GM12878 (cell line): Measurements from ENCODE around the gene THRA. TPM values are rescaled to one million over a fixed set of nuclear protein-coding genes. Genes with fewer than 3 reads are reported as not detected.

Source experiments
- ATAC-seq: fragments of 200-7000 bp; cut with Tn5 transposase; 3 replicates; pipeline ENCODE4 v1.9.1; 2020; ENCODE audit warnings: mild to moderate bottlenecking, moderate library complexity
- BruUV-seq: library from RNA; stranded (reverse); fragments of 400-500 nt; replicated peaks from 2 replicates; lab custom pipeline; 2021; lab: Mats Ljungman, UMichigan
- CTCF ChIA-PET: fragments of 300-600 bp; sonication (Branson Sonifier 250); formaldehyde crosslinking; extraction: SDS; loops from one replicate; lab custom pipeline; 2021; ENCODE audit warnings: inconsistent platforms; lab: Yijun Ruan, JAX
- POLR2A ChIA-PET: fragments of 350-600 bp; formaldehyde crosslinking; extraction: SDS; loops from one replicate; lab custom pipeline; 2021; ENCODE audit warnings: inconsistent platforms; lab: Charles Lee
- RAD21 ChIA-PET: fragments of 300-600 bp; sonication (Branson Sonifier 250); formaldehyde crosslinking; loops from one replicate; lab custom pipeline; 2023; ENCODE audit warnings: antibody characterized with exemption; ENCODE audit not compliant: unreplicated experiment; lab: Charles Lee
- SMC1A ChIA-PET: fragments of 300-600 bp; sonication (Branson Sonifier 250); formaldehyde crosslinking; loops from one replicate; lab custom pipeline; 2023; ENCODE audit not compliant: unreplicated experiment, uncharacterized antibody; lab: Charles Lee
- DNase-seq: peaks from one replicate; pipeline ENCODE4 v3.0.0-alpha.2; 2011; ENCODE audit warnings: low read depth, low spot score
- FAIRE-seq: peaks from 3 replicates; lab custom pipeline; 2011; peaks lifted over from hg19 to GRCh38; lab: Jason Lieb, UNC
- H2AFZ ChIP-seq: 2 replicates; pipeline ENCODE4 v1.6.0; 2011; ENCODE audit warnings: low read depth, low read length, control low read depth; ENCODE audit not compliant: control insufficient read depth
- H3K27ac ChIP-seq: 2 replicates; pipeline ENCODE4 v1.5.1; 2011; ENCODE audit warnings: control low read depth; ENCODE audit not compliant: control insufficient read depth, insufficient read depth
- H3K27me3 ChIP-seq, 2 experiments: replicated peaks in 1 of 2; 2 replicates each; pipeline versions ENCODE4 v1.6.0 to v1.6.1; 2011; ENCODE audit warnings: low read length in 1 of 2; ENCODE audit not compliant: control insufficient read depth in 2 of 2, insufficient read depth in 2 of 2
- H3K36me3 ChIP-seq, 2 experiments: 2 replicates each; pipeline ENCODE4 v1.5.1; 2011; ENCODE audit warnings: low read length in 1 of 2; ENCODE audit not compliant: control insufficient read depth in 2 of 2, insufficient read depth in 2 of 2
- H3K4me1 ChIP-seq: 2 replicates; pipeline ENCODE4 v1.6.1; 2011; ENCODE audit warnings: mild to moderate bottlenecking, low read length, moderate library complexity, mixed read lengths; ENCODE audit not compliant: control insufficient read depth, insufficient read depth
- H3K4me2 ChIP-seq: 2 replicates; pipeline ENCODE4 v1.6.0; 2011; ENCODE audit warnings: control low read depth; ENCODE audit not compliant: control insufficient read depth, insufficient read depth
- H3K4me3 ChIP-seq: fragments of 200-600 bp; sonication (generic); 2 replicates; pipeline ENCODE4 v1.5.1; 2016
- H3K79me2 ChIP-seq: 2 replicates; pipeline ENCODE4 v1.6.0; 2011; ENCODE audit warnings: low read length; ENCODE audit not compliant: control insufficient read depth, insufficient read depth
- H3K9ac ChIP-seq: 2 replicates; pipeline ENCODE4 v1.8.0; 2011; ENCODE audit warnings: low read length, control low read depth, mixed read lengths; ENCODE audit not compliant: control insufficient read depth, insufficient read depth
- H3K9me3 ChIP-seq: replicated peaks from 3 replicates; pipeline ENCODE4 v1.5.1; 2011; ENCODE audit warnings: mild to moderate bottlenecking, low read length; ENCODE audit not compliant: control insufficient read depth, insufficient read depth
- H4K20me1 ChIP-seq: 2 replicates; pipeline ENCODE4 v1.6.0; 2011; ENCODE audit not compliant: control insufficient read depth, insufficient read depth
- ASH2L ChIP-seq: fragments of 300-600, 200-600 bp; sonication (generic); IDR thresholded peaks from 2 replicates; pipeline ENCODE4 v1.6.1; 2017; ENCODE audit warnings: low read depth, mild to moderate bottlenecking, borderline replicate concordance
- ETV6 ChIP-seq, 2 experiments: fragments of 450-650 bp in 1 of 2; IDR thresholded peaks in 1 of 2; conservative IDR thresholded peaks in 1 of 2; 2 replicates each; pipeline ENCODE4 v1.6.1; 2014; ENCODE audit warnings: antibody characterized with exemption in 1 of 2, borderline replicate concordance in 1 of 2, low read depth in 1 of 2, mild to moderate bottlenecking in 1 of 2, moderate library complexity in 1 of 2
- FOS ChIP-seq: IDR thresholded peaks from 3 replicates; pipeline ENCODE4 v1.6.1; 2011; ENCODE audit warnings: borderline replicate concordance; ENCODE audit not compliant: insufficient read length; ENCODE audit errors: extremely low read depth
- MTA2 ChIP-seq: fragments of 450-650 bp; IDR thresholded peaks from 2 replicates; pipeline ENCODE4 v1.6.1; 2016; ENCODE audit warnings: low read depth, mild to moderate bottlenecking, moderate library complexity
- MTA3 ChIP-seq: IDR thresholded peaks from 2 replicates; pipeline ENCODE4 v1.6.1; 2012; ENCODE audit warnings: low read length, inconsistent platforms, borderline replicate concordance
- MXI1 ChIP-seq: fragments of 150-350 bp; IDR thresholded peaks from 2 replicates; pipeline ENCODE4 v1.6.1; 2011; ENCODE audit warnings: low read depth, mild to moderate bottlenecking, inconsistent platforms, low read length, improper control_type of control experiment
- RUNX3 ChIP-seq: IDR thresholded peaks from 2 replicates; pipeline ENCODE4 v1.6.1; 2012; ENCODE audit warnings: low read length, inconsistent platforms
- SREBF1 ChIP-seq: IDR thresholded peaks from 2 replicates; pipeline ENCODE4 v1.6.1; 2012; ENCODE audit warnings: mild to moderate bottlenecking, low read length
- SUZ12 ChIP-seq: fragments of 200-600 bp; sonication (generic); IDR thresholded peaks from one replicate; pipeline ENCODE4 v1.6.1; 2018; ENCODE audit warnings: antibody characterized with exemption, mild to moderate bottlenecking; ENCODE audit not compliant: unreplicated experiment
- ZNF384 ChIP-seq: IDR thresholded peaks from 2 replicates; pipeline ENCODE4 v1.6.1; 2012; ENCODE audit warnings: low read depth, mild to moderate bottlenecking, low read length, improper control_type of control experiment, borderline replicate concordance
- whole genome bisulfite sequencing: methylation state at CpG from one replicate; pipeline ENCODE4 v1.1.6; 2016; ENCODE audit warnings: low lambda C conversion rate; ENCODE audit not compliant: insufficient replicate concordance, insufficient coverage; ENCODE audit errors: missing lambda C conversion rate; 5-methylcytosine and 5-hydroxymethylcytosine counted together
- in situ Hi-C: fragments of 300-500 bp; cut with MboI; formaldehyde crosslinking; loops from 9 replicates; pipeline ENCODE4 v1.14.3; 2018; ENCODE audit warnings: mixed read lengths
- intact Hi-C: fragments of 100-400 bp; cut with micrococcal nuclease; formaldehyde crosslinking; loops from one replicate; pipeline ENCODE4 v1.14.2; 2022; ENCODE audit not compliant: unreplicated experiment
- polyA plus RNA-seq, 11 experiments: library from polyadenylated mRNA; depleted of rRNA in 4 of 11; unstranded in 6 of 11; stranded (reverse) in 5 of 11; fragments of >200 nt; fragmentation: Nextera tagmentation in 4 of 11; fragmentation: Illumina TruSeq in 1 of 11; extraction: Ambion mirVana in 4 of 11; extraction: Trizol in 1 of 11; gene quantifications; 1 replicate in 1 of 11; 2 replicates in 10 of 11; pipeline versions ENCODE4 v1.2.1 to v1.2.3, GENCODE V29; 2011 to 2016; ENCODE audit warnings: inconsistent platforms in 2 of 11, missing spikeins in 2 of 11, low read depth in 1 of 11
- total RNA-seq, 4 experiments: library from RNA; depleted of rRNA in 3 of 4; stranded (reverse); fragments of >200 nt in 3 of 4; fragmentation: Illumina TruSeq in 1 of 4; extraction: Trizol in 1 of 4; gene quantifications; 2 replicates each; pipeline versions ENCODE4 v1.2.1 to v1.2.3, GENCODE V29; 2013 to 2021

Gene THRA
- total and polyA plus RNA-seq, 10 of the 15 experiments (the other 5 are each of a cell fraction or from before 2014, with no cell fraction given), result 0.03 to 2.0 (median 0.64) TPM

DNA sequence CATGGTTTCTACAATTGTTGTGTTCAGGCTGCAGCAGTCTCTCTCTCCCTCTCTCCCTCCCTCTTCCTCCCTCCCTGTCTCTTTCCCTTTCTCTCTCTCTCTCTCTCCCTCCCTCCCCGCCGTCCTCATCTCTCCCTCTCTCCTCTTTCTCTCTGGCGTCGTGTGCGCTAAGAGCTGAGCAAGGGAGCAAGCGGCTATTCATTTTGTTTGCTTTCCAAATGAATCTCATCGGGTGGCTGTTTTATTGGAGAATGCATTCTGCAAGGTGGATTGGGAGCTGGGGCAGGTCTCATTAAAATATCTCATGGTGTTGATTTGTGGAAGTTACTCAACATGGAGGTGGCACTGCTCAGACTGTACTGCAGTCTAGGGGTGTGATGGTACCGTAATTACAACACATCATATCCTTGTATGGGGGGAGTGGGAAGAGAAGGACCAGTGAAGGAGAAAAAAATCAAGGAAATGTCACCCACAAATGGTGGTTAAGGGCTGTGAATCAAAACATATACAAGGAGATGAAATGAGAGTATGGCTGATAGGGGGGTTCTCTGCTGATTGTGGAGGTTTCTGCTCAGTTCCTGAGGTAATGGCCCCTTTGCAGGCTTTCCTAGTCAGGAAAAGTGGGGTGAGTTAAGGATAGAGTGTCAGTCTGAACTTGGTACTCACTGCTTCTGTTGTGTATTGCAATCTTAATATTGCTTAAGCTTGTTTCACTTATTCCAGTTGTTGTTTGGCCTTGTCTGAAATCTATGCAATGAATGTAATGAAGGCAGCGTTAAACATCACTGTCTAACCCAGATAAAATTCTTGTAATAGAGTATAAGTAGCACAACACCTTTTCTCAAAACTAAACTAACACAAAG lies 61.7 kb downstream of the THRA start:
- ATAC-seq (no peak), FAIRE-seq (no peak), DNase-seq (no peak)
- BruUV-seq, result no TSS peak
- H3K9me3 ChIP-seq, result no peaks in the 10 kb centered on the region
- RAD21 ChIA-PET, result interaction anchor here (0.7 to 5.2 kb wide), 9 partner anchors 11 to 598 kb away, joined by 3 to 64 read pairs (median 3); partner anchors contain the start of gene CASC3
- in situ Hi-C loops, result no loop called here
- peak overlapping the region; percentile 29 for H3K27ac ChIP-seq
- peaks cover 6% of the 10 kb centered on the region for H4K20me1 ChIP-seq
- peak overlapping the region; percentile 99 for H3K4me3 ChIP-seq
- H2AFZ ChIP-seq, result no peak overlapping the region
- peak overlapping the region; percentile 90 for H3K9ac ChIP-seq
- H3K36me3 ChIP-seq, result peaks cover 0 to 12% of the 10 kb centered on the region in 2 experiments; a peak in 3 of 4 replicates
- H3K4me1 ChIP-seq, result peaks cover 6% of the 10 kb centered on the region
- intact Hi-C loops, result no loop called here
- peaks cover 54% of the 10 kb centered on the region for H3K79me2 ChIP-seq
- TF ChIP-seq MTA2 (no peak), ZNF384 (no peak), SREBF1 (no peak), ETV6 (conservative IDR thresholded peaks at IDR 0.05 in 1 of 2, IDR thresholded peaks at IDR 0.05 in 1 of 2; ENCODE audit: borderline replicate concordance in 1 of 2, low read depth in 1 of 2) (no peak), ASH2L (no peak), SUZ12 (no peak), RUNX3 (no peak), FOS (no peak), MXI1 (no peak), MTA3 (no peak)
- 11% methylated on average over 9 of the region's 9 CpGs for WGBS
- CTCF ChIA-PET, result interaction anchor here (0.6 to 6.3 kb wide), 18 partner anchors 8 to 503 kb away, joined by 3 to 87 read pairs (median 4); partner anchors contain the start of genes CASC3 and CSF3
- peak overlapping the region; percentile 96 for H3K4me2 ChIP-seq
- POLR2A ChIA-PET, result interaction anchor here (0.6 to 5.6 kb wide), 12 partner anchors 10 to 368 kb away, joined by 3 to 45 read pairs (median 6); partner anchors contain the start of gene CASC3
- SMC1A ChIA-PET, result interaction anchor here (0.6 to 5.4 kb wide), 15 partner anchors 8 to 324 kb away, joined by 3 to 49 read pairs (median 5); partner anchors contain the start of gene CASC3
- no peaks in the 10 kb centered on the region for H3K27me3 ChIP-seq
